B cell (primary cell): ENCODE data around the gene GJB2. TPM values are rescaled to one million over a fixed set of nuclear protein-coding genes. Genes with fewer than 3 reads are reported as not detected.

Experiments
- ATAC-seq: fragments of 200-7000 bp; cut with Tn5 transposase; one replicate; pipeline ENCODE4 v1.10.0; 2021; ENCODE audit warnings: low read depth, mild to moderate bottlenecking, moderate number of reproducible peaks, moderate library complexity
- CTCF ChIA-PET: fragments of 350-600 bp; sonication (Branson Sonifier 250); formaldehyde crosslinking; loops from one replicate; lab custom pipeline; 2021; ENCODE audit warnings: antibody characterized with exemption, inconsistent platforms; lab: Charles Lee
- POLR2A ChIA-PET: fragments of 350-600 bp; sonication (Branson Sonifier 250); formaldehyde crosslinking; loops from one replicate; lab custom pipeline; 2021; ENCODE audit warnings: antibody characterized with exemption; lab: Charles Lee
- DNase-seq: peaks from one replicate; pipeline ENCODE4 v3.0.0; 2013
- H2AFZ ChIP-seq: 2 replicates; pipeline ENCODE4 v1.6.1; 2012; ENCODE audit warnings: mild to moderate bottlenecking, low read depth, low read length; ENCODE audit not compliant: insufficient read depth, poor library complexity, severe bottlenecking
- H3K27ac ChIP-seq, 2 donors: 1 replicate in 1 of 2; 2 replicates in 1 of 2; pipeline ENCODE4 v1.5.1; 2012 to 2013; ENCODE audit warnings: low read length in 2 of 2, mild to moderate bottlenecking in 2 of 2, moderate library complexity in 1 of 2
- H3K27me3 ChIP-seq, 4 experiments: fragments of 200-600 bp in 1 of 4; sonication (generic) in 1 of 4; replicated peaks in 1 of 4; 1 replicate in 2 of 4; 2 replicates in 2 of 4; pipeline versions ENCODE4 v1.6.1 to v1.7.0; 2013 to 2016; ENCODE audit warnings: low read length in 3 of 4, mild to moderate bottlenecking in 2 of 4, mixed read lengths in 1 of 4, moderate library complexity in 1 of 4; ENCODE audit not compliant: insufficient read depth in 4 of 4, control insufficient read depth in 3 of 4; ENCODE audit errors: control extremely low read depth in 1 of 4
- H3K36me3 ChIP-seq, 2 experiments: replicated peaks in 1 of 2; 1 replicate in 1 of 2; 2 replicates in 1 of 2; pipeline versions ENCODE4 v1.6.1 to v1.7.1; 2013; ENCODE audit warnings: low read length in 1 of 2; ENCODE audit not compliant: insufficient read depth in 2 of 2, control insufficient read depth in 1 of 2; ENCODE audit errors: control extremely low read depth in 1 of 2, extremely low read depth in 1 of 2
- H3K4me1 ChIP-seq, 2 donors: fragments of 200-600 bp in 1 of 2; sonication (generic) in 1 of 2; 1 replicate in 1 of 2; 2 replicates in 1 of 2; pipeline versions ENCODE4 v1.5.1 to v1.6.1; 2013 to 2017; ENCODE audit warnings: low read length in 2 of 2; ENCODE audit not compliant: control insufficient read depth in 2 of 2, insufficient read depth in 2 of 2
- H3K4me2 ChIP-seq: replicated peaks from 2 replicates; pipeline ENCODE3; 2012; ENCODE audit warnings: mild to moderate bottlenecking, low read depth, low read length; ENCODE audit not compliant: poor library complexity, severe bottlenecking
- H3K4me3 ChIP-seq, 5 experiments: fragments of 200-600 bp in 1 of 5; sonication (generic) in 1 of 5; 1 replicate in 3 of 5; 2 replicates in 2 of 5; pipeline versions ENCODE4 v1.5.1 to v1.7.0; 2011 to 2016; ENCODE audit warnings: low read length in 4 of 5, mild to moderate bottlenecking in 4 of 5, low read depth in 2 of 5, control low read depth in 1 of 5, moderate library complexity in 1 of 5; ENCODE audit not compliant: insufficient read depth in 1 of 5; ENCODE audit errors: control extremely low read depth in 1 of 5, extremely low read depth in 1 of 5
- H3K79me2 ChIP-seq: fragments of 200-600 bp; sonication (generic); one replicate; pipeline ENCODE4 v1.6.0; 2016; ENCODE audit warnings: low read length; ENCODE audit not compliant: control insufficient read depth, insufficient read depth
- H3K9ac ChIP-seq: fragments of 200-600 bp; sonication (generic); 2 replicates; pipeline ENCODE4 v1.6.1; 2017; ENCODE audit warnings: mild to moderate bottlenecking, low read length, moderate library complexity
- H3K9me3 ChIP-seq, 3 donors: one replicate each; pipeline versions ENCODE4 v1.6.1 to v1.7.1; 2013; ENCODE audit warnings: low read length in 2 of 3; ENCODE audit not compliant: control insufficient read depth in 2 of 3, insufficient read depth in 1 of 3; ENCODE audit errors: control extremely low read depth in 1 of 3
- H4K20me1 ChIP-seq: 2 replicates; pipeline ENCODE4 v1.6.0; 2012; ENCODE audit warnings: mild to moderate bottlenecking, low read length; ENCODE audit not compliant: insufficient read depth, control insufficient read depth, poor library complexity, severe bottlenecking
- H3K27ac Mint-ChIP-seq: one replicate; pipeline ENCODE4 v1.8.0; 2021; ENCODE audit warnings: mixed read lengths
- H3K27me3 Mint-ChIP-seq: one replicate; pipeline ENCODE4 v1.8.0; 2021; ENCODE audit warnings: mixed read lengths
- H3K4me1 Mint-ChIP-seq: one replicate; pipeline ENCODE4 v1.8.0; 2021; ENCODE audit warnings: mixed read lengths
- H3K4me3 Mint-ChIP-seq: one replicate; pipeline ENCODE4 v1.8.0; 2021; ENCODE audit warnings: mixed read lengths
- H3K9me3 Mint-ChIP-seq: one replicate; pipeline ENCODE4 v1.8.0; 2022; ENCODE audit warnings: mixed read lengths; ENCODE audit not compliant: insufficient read depth
- EZH2 ChIP-seq: IDR thresholded peaks from 2 replicates; pipeline ENCODE4 v1.6.1; 2012; ENCODE audit warnings: borderline replicate concordance, low read depth, mild to moderate bottlenecking, moderate library complexity, low read length; ENCODE audit not compliant: insufficient read depth, poor library complexity, severe bottlenecking
- WGBS: methylation state at CpG from one replicate; pipeline ENCODE4 v1.1.5; 2013; ENCODE audit warnings: missing lambda C conversion rate; ENCODE audit not compliant: insufficient coverage; 5-methylcytosine and 5-hydroxymethylcytosine counted together
- intact Hi-C: fragments of 100-400 bp; cut with micrococcal nuclease; formaldehyde crosslinking; loops from one replicate; pipeline ENCODE4 v1.10.0; 2022
- polyA plus RNA-seq: library from polyadenylated mRNA; depleted of rRNA; stranded (reverse); fragments of >200 nt; gene quantifications from 2 replicates; pipeline ENCODE4 v1.2.3, GENCODE V29; 2012
- total RNA-seq, 2 donors: library from RNA; stranded (reverse); fragments of 120-200 nt in 1 of 2; gene quantifications; 1 replicate in 1 of 2; 2 replicates in 1 of 2; pipeline versions ENCODE4 v1.2.3 to v1.2.4, GENCODE V29; 2013 to 2022
- TF ChIP-seq, protein P1 (sequence below): fragments of 200-600 bp; IDR thresholded peaks from one replicate; pipeline ENCODE4 v1.8.0; 2022; ENCODE audit warnings: antibody characterized with exemption, mild to moderate bottlenecking

The GJB2 gene
- total and polyA plus RNA-seq, 2 donors (not counting 1 experiment from before 2014, with no cell fraction given), result not detected

DNA sequence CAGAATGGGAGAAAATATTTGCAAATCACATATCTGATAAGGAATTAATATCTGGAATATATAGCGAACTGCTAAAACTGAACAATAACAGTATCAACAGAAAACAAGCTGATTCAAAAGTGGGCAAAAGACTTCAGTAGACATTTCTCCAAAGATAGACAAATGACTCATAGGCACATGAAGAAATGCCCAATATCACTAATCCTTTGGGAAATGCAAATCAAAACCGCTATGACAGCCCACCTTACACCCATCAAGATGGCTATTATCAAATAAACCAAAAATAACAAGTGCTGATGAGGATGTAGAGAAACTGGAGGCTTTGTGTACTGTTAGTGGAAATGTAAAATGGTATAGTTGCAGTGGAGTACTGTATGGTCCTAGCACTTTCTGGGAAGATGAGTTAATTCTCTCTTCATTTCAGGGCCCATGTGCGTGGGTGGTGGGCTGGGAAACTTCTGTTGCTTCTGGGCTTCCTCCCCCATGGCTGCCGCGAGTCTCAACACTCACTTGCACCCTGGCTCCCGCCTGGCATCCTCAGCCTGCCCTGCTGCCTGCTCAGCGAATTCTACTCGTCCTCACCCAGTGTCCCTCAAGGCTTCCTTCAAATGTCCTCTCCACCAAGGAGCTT, 19.5 kb downstream of the GJB2 start:
- H3K27ac Mint-ChIP-seq, result no peak overlapping the region
- H3K4me3 Mint-ChIP-seq, result no peak overlapping the region
- H3K79me2 ChIP-seq, result no peaks in the 10 kb centered on the region
- no peak overlapping the region for H3K4me3 ChIP-seq
- H3K4me1 Mint-ChIP-seq, result peaks cover 10% of the 10 kb centered on the region
- 79% methylated on average over 6 of the region's 8 CpGs for WGBS
- H3K9ac ChIP-seq, result no peak overlapping the region
- intact Hi-C loops, result no loop called here
- CTCF ChIA-PET, result no interaction called here
- DNase-seq, result no peak
- H3K27me3 ChIP-seq, result peaks cover 0 to 51% (median 14%) of the 10 kb centered on the region in 4 experiments
- TF ChIP-seq, protein P1, sequence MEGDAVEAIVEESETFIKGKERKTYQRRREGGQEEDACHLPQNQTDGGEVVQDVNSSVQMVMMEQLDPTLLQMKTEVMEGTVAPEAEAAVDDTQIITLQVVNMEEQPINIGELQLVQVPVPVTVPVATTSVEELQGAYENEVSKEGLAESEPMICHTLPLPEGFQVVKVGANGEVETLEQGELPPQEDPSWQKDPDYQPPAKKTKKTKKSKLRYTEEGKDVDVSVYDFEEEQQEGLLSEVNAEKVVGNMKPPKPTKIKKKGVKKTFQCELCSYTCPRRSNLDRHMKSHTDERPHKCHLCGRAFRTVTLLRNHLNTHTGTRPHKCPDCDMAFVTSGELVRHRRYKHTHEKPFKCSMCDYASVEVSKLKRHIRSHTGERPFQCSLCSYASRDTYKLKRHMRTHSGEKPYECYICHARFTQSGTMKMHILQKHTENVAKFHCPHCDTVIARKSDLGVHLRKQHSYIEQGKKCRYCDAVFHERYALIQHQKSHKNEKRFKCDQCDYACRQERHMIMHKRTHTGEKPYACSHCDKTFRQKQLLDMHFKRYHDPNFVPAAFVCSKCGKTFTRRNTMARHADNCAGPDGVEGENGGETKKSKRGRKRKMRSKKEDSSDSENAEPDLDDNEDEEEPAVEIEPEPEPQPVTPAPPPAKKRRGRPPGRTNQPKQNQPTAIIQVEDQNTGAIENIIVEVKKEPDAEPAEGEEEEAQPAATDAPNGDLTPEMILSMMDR, result no peak
- no peak for TF ChIP-seq EZH2
- peaks cover 86% of the 10 kb centered on the region for H3K27me3 Mint-ChIP-seq
- peaks cover 0 to 6% (median 0%) of the 10 kb centered on the region in 3 donors for H3K9me3 ChIP-seq
- POLR2A ChIA-PET, result no interaction called here
- no peaks in the 10 kb centered on the region for H4K20me1 ChIP-seq
- H3K4me2 ChIP-seq, result no peak overlapping the region
- H2AFZ ChIP-seq, result no peak overlapping the region
- H3K4me1 ChIP-seq, result peaks cover 0 to 8% of the 10 kb centered on the region in 2 donors
- ATAC-seq, result no peak
- no peak overlapping the region for H3K27ac ChIP-seq
- H3K36me3 ChIP-seq, result no peaks in the 10 kb centered on the region
- no peaks in the 10 kb centered on the region for H3K9me3 Mint-ChIP-seq

DNA sequence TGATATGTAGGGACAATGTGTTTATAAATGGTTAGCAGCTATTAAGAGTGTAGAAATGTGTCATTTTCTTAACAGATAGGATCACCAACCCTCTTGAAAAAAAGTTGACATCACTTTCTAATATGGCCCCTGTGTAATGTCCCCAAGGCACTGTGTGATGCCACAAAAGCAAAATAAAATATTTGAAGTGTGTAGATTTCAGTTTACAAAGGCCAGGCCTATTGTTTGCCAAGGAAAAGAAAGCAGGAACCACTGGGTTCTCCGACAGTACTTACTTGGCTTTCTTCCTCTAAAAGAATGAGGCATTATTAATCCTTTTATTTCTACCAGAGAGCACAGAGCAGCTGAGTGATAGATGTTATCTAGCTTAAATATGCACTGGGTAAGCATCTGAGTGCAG, 21.4 kb downstream of the GJB2 start:
- H3K4me3 Mint-ChIP-seq, result no peak overlapping the region
- intact Hi-C loops, result no loop called here
- TF ChIP-seq, protein P1, result no peak
- no peak for TF ChIP-seq EZH2
- no peak overlapping the region for H3K27ac ChIP-seq
- H3K27me3 Mint-ChIP-seq, result peaks cover 89% of the 10 kb centered on the region
- no peak overlapping the region for H2AFZ ChIP-seq
- no peaks in the 10 kb centered on the region for H3K79me2 ChIP-seq
- no peaks in the 10 kb centered on the region for H3K9me3 Mint-ChIP-seq
- no CpG with 5 or more reads among the region's 1 CpG for WGBS
- no peaks in the 10 kb centered on the region for H4K20me1 ChIP-seq
- no peak overlapping the region for H3K27ac Mint-ChIP-seq
- H3K36me3 ChIP-seq, result no peaks in the 10 kb centered on the region
- no peak overlapping the region for H3K4me2 ChIP-seq
- ChIA-PET CTCF (no interaction called here), POLR2A (no interaction called here)
- H3K9ac ChIP-seq, result no peak overlapping the region
- H3K4me1 Mint-ChIP-seq, result peaks cover 10% of the 10 kb centered on the region
- DNase-seq (no peak), ATAC-seq (no peak)
- peaks cover 0 to 49% (median 7%) of the 10 kb centered on the region in 4 experiments for H3K27me3 ChIP-seq
- peaks cover 0 to 6% (median 0%) of the 10 kb centered on the region in 3 donors for H3K9me3 ChIP-seq
- peaks cover 0 to 8% of the 10 kb centered on the region in 2 donors for H3K4me1 ChIP-seq
- no peak overlapping the region for H3K4me3 ChIP-seq
